ENCODE measurements around the gene ZNF385A. TPM values are rescaled to one million over a fixed set of nuclear protein-coding genes. Genes with fewer than 3 reads are reported as not detected.
"Not testable (repeated sequence)": the region's sequence is repeated elsewhere in the genome, so short reads cannot be mapped to it uniquely, and the experiment has no call there.

The ZNF385A gene
- total RNA-seq, 2 experiments from 2014 or later, result 0.38 to 1.2 TPM

DNA sequence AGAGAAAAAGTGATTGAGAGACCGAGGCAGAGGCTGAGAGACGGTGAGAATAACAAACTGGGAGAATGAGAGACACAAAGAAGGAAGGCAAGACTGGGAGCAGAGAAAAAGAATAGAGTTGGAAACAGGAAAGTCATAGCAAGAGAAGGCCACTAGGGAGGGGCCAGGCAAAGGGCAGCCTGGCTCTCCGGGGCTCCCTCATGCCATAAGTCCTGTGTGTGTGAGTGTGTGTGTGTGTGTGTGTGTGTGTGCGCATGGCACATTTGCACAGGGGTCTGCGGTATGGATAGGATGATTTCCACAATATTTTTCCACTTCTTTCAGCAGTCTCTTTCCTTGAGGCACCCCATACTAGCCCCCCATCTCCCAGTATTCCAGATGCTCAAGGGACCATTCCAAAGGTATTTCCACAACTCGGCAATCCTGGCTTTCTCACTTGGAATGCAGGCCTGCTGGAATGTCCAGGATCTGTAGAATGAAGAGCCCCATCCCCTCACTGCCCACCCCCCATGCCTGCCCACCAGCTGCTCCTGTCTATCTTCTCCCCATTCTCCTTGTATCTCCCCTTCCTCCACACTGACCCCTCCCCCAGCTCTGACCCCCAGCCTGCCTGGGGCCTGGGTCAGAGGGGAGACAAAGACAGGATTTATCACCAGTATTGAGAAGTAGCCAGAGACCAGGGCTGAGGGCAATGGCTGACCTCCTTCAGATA is 29.3 kb downstream of the ZNF385A start:
- Mint-ChIP-seq H3K4me1 (peaks cover 13% of the 10 kb centered on the region), H3K27ac (no peak overlapping the region), H3K36me3 (ENCODE audit: low read depth) (peaks cover 23% of the 10 kb centered on the region), H3K4me3 (no peak overlapping the region), H3K27me3 (no peaks in the 10 kb centered on the region), H3K9me3 (no peaks in the 10 kb centered on the region)
- POLR2A ChIA-PET, result interaction anchor here (4.7 kb wide), 1 partner anchor 75 kb away, joined by 63 read pairs; the partner anchor contains the start of genes CBX5 and HNRNPA1
- CTCF ChIA-PET, result interaction anchor here (5.3 kb wide), 1 partner anchor 19 kb away, joined by 40 read pairs; no protein-coding TSS in a partner anchor
- no peak for DNase-seq

DNA sequence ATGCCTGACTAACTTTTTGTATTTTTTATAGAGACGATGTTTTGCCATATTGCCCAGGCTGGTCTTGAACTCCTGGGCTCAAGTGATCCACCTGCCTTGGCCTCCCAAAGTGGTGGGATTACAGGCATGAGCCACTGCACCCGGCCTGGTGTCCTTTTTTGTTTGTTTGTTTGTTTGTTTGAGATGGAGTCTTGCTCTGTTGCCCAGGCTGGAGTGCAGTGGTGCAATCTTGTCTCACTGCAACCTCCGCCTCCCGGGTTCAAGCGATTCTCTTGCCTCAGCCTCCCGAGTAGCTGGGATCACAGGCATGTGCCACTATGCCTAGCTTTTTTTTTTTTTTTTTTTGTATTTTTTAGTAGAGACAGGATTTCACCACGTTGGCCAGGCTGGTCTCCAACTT is 30.3 kb downstream of the ZNF385A start:
- POLR2A ChIA-PET, result interaction anchor here (0.7 kb wide), 1 partner anchor 49 kb away, joined by 3 read pairs; no protein-coding TSS in a partner anchor
- H3K27ac Mint-ChIP-seq, result not testable (repeated sequence)
- H3K36me3 Mint-ChIP-seq (ENCODE audit: low read depth), result peaks cover 31% of the 10 kb centered on the region

DNA sequence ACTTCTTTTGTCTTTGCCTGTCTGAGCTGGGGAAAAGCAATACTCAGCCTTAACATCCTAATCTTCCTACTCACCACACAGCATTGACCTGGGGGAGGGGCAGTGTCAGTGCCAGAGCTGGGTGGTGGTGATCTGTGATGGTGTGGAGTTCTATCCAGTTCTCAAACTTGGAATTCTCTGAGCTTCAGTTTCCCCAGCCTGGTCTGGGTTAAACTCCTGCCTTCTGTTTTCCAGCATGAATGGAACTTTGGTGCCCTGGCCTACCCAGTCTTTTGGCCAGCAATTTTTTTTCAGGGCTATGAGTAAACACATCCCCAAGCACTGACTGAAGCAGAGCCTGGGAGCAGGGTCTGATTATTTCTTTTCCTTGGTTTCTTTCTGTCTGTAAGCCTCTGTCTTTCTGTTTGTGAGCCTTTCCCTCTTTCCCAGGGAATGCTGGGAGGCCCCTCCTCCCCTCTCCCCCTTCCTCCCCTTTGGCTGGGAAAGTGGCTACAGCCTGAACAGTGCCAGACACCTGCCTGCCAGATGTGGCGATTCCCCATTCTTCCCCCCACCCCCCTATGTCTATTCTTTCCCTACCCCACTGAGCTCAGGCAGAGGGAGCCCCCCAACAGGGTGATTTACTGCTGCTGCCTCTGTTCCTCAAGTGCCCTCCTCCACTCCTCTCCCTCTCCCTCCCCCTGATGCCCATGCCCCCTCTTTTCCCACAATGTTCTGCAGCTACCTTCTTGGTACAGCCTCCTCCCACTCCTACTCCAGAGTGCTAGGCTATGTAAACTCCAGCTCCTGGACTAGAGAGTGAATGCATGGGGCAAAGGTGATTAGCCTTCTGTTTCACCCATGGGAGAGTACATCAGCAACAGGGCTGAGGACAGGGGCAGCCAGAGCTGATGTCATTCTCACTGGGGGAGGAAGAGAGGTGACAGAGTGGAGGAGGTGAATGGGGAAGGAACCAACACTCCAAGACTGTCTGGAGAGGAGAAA is 31.4 kb downstream of the ZNF385A start:
- H3K9me3 Mint-ChIP-seq, result no peaks in the 10 kb centered on the region
- no peak overlapping the region for H3K4me3 Mint-ChIP-seq
- H3K27ac Mint-ChIP-seq, result no peak overlapping the region
- peaks cover 13% of the 10 kb centered on the region for H3K4me1 Mint-ChIP-seq
- H3K36me3 Mint-ChIP-seq (ENCODE audit: low read depth), result peaks cover 31% of the 10 kb centered on the region
- H3K27me3 Mint-ChIP-seq, result no peaks in the 10 kb centered on the region
- ChIA-PET POLR2A (interaction anchor here (1.1 to 1.8 kb wide), 3 partner anchors 9 to 72 kb away, joined by 4 to 5 read pairs (median 5); partner anchors contain the start of genes CBX5 and HNRNPA1), CTCF (interaction anchor here (0.6 to 1.7 kb wide), 7 partner anchors 15 to 29 kb away, joined by 3 to 6 read pairs (median 3); partner anchors contain the start of gene COPZ1)
- no peak for DNase-seq

More for the DNA sequence above, 30.3 kb downstream of the ZNF385A start:
- DNase-seq, H3K27me3 Mint-ChIP-seq, H3K9me3 Mint-ChIP-seq, H3K4me3 Mint-ChIP-seq: not testable (repeated sequence)
- peaks cover 13% of the 10 kb centered on the region for H3K4me1 Mint-ChIP-seq
- CTCF ChIA-PET, result interaction anchor here (1.0 kb wide), 1 partner anchor 30 kb away, joined by 3 read pairs; no protein-coding TSS in a partner anchor

GRCh38 chr12:54352022-54352531 is 32.5 kb downstream of the ZNF385A start:
- ChIA-PET POLR2A (interaction anchor here (0.7 to 1.8 kb wide), 4 partner anchors 16 to 71 kb away, joined by 3 to 5 read pairs (median 4); partner anchors contain the start of genes CBX5, COPZ1 and HNRNPA1), CTCF (interaction anchor here (1.4 to 1.7 kb wide), 2 partner anchors 15 to 28 kb away, joined by 6 read pairs; no protein-coding TSS in a partner anchor)
- Mint-ChIP-seq H3K4me1 (peaks cover 13% of the 10 kb centered on the region), H3K4me3 (no peak overlapping the region), H3K36me3 (ENCODE audit: low read depth) (peaks cover 40% of the 10 kb centered on the region), H3K27ac (no peak overlapping the region), H3K27me3 (no peaks in the 10 kb centered on the region), H3K9me3 (no peaks in the 10 kb centered on the region)
- no peak for DNase-seq

GRCh38 chr12:54351341-54351740 is 33.2 kb downstream of the ZNF385A start:
- Mint-ChIP-seq H3K4me3 (no peak overlapping the region), H3K27me3 (no peaks in the 10 kb centered on the region), H3K4me1 (peaks cover 13% of the 10 kb centered on the region), H3K27ac (no peak overlapping the region), H3K9me3 (no peaks in the 10 kb centered on the region), H3K36me3 (ENCODE audit: low read depth) (peaks cover 46% of the 10 kb centered on the region)
- ChIA-PET POLR2A (interaction anchor here (1.5 kb wide), 2 partner anchors 27 to 71 kb away, joined by 4 to 5 read pairs; partner anchors contain the start of genes CBX5, COPZ1 and HNRNPA1), CTCF (interaction anchor here (1.1 kb wide), 1 partner anchor 26 kb away, joined by 3 read pairs; the partner anchor contains the start of gene COPZ1)
- DNase-seq, result no peak

- POLR2A ChIA-PET, result no interaction called here
- H3K4me1 Mint-ChIP-seq, result peaks cover 13% of the 10 kb centered on the region
- no peak overlapping the region for H3K27ac Mint-ChIP-seq
- peaks cover 49% of the 10 kb centered on the region for H3K36me3 Mint-ChIP-seq (ENCODE audit: low read depth)
- CTCF ChIA-PET, result interaction anchor here (1.1 to 1.3 kb wide), 2 partner anchors 13 to 26 kb away, joined by 3 to 4 read pairs; partner anchors contain the start of gene COPZ1
- no peaks in the 10 kb centered on the region for H3K9me3 Mint-ChIP-seq
- no peak for DNase-seq
- no peak overlapping the region for H3K4me3 Mint-ChIP-seq
- no peaks in the 10 kb centered on the region for H3K27me3 Mint-ChIP-seq
Observed at GRCh38 chr12:54350743-54351142, 33.8 kb downstream of the ZNF385A start.

GRCh38 chr12:54349679-54350078 is 34.9 kb downstream of the ZNF385A start:
- H3K36me3 Mint-ChIP-seq (ENCODE audit: low read depth), result peaks cover 57% of the 10 kb centered on the region

GRCh38 chr12:54349036-54349435 is 35.5 kb downstream of the ZNF385A start:
- no peaks in the 10 kb centered on the region for H3K9me3 Mint-ChIP-seq
- ChIA-PET CTCF (no interaction called here), POLR2A (interaction anchor here (1.2 kb wide), 1 partner anchor 10 kb away, joined by 3 read pairs; no protein-coding TSS in a partner anchor)
- no peak for DNase-seq
- peaks cover 59% of the 10 kb centered on the region for H3K36me3 Mint-ChIP-seq (ENCODE audit: low read depth)
- no peak overlapping the region for H3K4me3 Mint-ChIP-seq
- peaks cover 13% of the 10 kb centered on the region for H3K4me1 Mint-ChIP-seq
- no peaks in the 10 kb centered on the region for H3K27me3 Mint-ChIP-seq
- no peak overlapping the region for H3K27ac Mint-ChIP-seq

More at GRCh38 chr12:54349679-54350078, 34.9 kb downstream of the ZNF385A start:
- DNase-seq, result no peak
- Mint-ChIP-seq H3K27ac (no peak overlapping the region), H3K27me3 (no peaks in the 10 kb centered on the region), H3K4me3 (no peak overlapping the region), H3K4me1 (peaks cover 13% of the 10 kb centered on the region), H3K9me3 (no peaks in the 10 kb centered on the region)
- POLR2A ChIA-PET, result no interaction called here
- CTCF ChIA-PET, result interaction anchor here (1.0 to 1.3 kb wide), 2 partner anchors 12 to 21 kb away, joined by 3 to 4 read pairs; no protein-coding TSS in a partner anchor

DNA sequence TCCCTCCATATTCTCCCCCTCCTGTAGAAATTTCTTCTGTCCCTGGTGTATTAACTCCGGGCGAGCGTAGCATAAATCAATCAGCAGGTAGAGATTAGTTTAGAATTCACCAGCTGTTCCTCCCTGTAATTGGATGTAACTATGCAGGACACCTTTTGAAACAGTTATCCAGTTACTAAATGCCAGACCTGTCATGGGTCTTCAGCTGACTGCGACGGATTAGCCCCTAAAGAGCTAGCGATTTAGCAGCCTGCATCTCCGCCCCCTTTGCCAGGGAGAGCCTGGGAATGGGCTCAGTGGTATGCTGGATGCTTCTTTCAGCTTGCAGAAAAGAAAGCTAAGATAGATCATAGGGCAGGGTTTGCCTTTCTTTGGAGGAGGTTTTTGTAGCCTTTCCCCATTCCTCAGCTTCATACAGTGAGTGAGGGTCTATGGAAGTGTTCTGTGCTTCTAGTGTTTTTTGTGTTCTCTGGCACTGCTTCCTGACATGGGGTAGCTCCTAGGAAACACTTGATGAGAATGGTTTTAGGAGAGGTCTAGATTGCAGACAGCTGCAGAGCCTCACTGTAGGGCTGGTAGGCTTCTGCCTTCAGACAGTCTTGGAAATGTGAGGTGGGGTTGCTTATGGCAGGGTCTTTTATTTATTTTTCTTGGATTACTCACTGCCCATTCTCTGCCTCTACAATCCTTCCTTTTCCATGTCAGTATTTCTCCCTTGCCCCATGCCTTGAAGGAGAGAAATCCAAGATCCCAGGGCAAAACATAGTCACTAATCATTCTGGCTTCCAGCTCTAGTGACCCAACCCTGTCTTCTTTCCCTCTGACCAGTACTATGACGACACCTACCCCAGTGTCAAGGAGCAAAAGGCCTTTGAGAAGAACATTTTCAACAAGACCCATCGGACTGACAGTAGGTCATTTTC is 42.9 kb downstream of the ZNF385A start:
- CTCF ChIA-PET, result interaction anchor here (0.8 to 1.8 kb wide), 3 partner anchors 17 to 29 kb away, joined by 3 to 6 read pairs (median 5); partner anchors contain the start of gene COPZ1
- Mint-ChIP-seq H3K27me3 (no peaks in the 10 kb centered on the region), H3K4me1 (no peaks in the 10 kb centered on the region), H3K4me3 (no peak overlapping the region), H3K27ac (no peak overlapping the region), H3K9me3 (no peaks in the 10 kb centered on the region), H3K36me3 (ENCODE audit: low read depth) (peaks cover 48% of the 10 kb centered on the region)
- no peak for DNase-seq
- POLR2A ChIA-PET, result interaction anchor here (1.0 to 1.4 kb wide), 2 partner anchors 8 to 16 kb away, joined by 3 read pairs; no protein-coding TSS in a partner anchor

- Mint-ChIP-seq H3K36me3 (ENCODE audit: low read depth) (peaks cover 46% of the 10 kb centered on the region), H3K27me3 (no peaks in the 10 kb centered on the region), H3K27ac (no peak overlapping the region), H3K4me3 (no peak overlapping the region), H3K9me3 (no peaks in the 10 kb centered on the region), H3K4me1 (peaks cover 1% of the 10 kb centered on the region)
- DNase-seq, result no peak
- POLR2A ChIA-PET, result no interaction called here
- CTCF ChIA-PET, result interaction anchor here (0.8 to 1.8 kb wide), 3 partner anchors 16 to 30 kb away, joined by 3 to 6 read pairs (median 5); partner anchors contain the start of gene COPZ1
Observed at GRCh38 chr12:54340846-54341245, 43.7 kb downstream of the ZNF385A start.

- H3K4me3 Mint-ChIP-seq, result no peak overlapping the region
- ChIA-PET CTCF (interaction anchor here (0.7 to 7.0 kb wide), 3 partner anchors 12 to 156 kb away, joined by 3 to 105 read pairs (median 43); partner anchors contain the start of gene COPZ1), POLR2A (no interaction called here)
- DNase-seq, result no peak
- H3K9me3 Mint-ChIP-seq, result no peaks in the 10 kb centered on the region
- H3K27ac Mint-ChIP-seq, result no peak overlapping the region
- H3K36me3 Mint-ChIP-seq (ENCODE audit: low read depth), result peaks cover 34% of the 10 kb centered on the region
- peaks cover 3% of the 10 kb centered on the region for H3K4me1 Mint-ChIP-seq
- no peaks in the 10 kb centered on the region for H3K27me3 Mint-ChIP-seq
Observed at GRCh38 chr12:54338698-54339296, 45.7 kb downstream of the ZNF385A start.

All from activated CD4-positive, alpha-beta memory T cell treated with anti-CD3 and anti-CD28 coated beads, Interleukin-2, amount 10 ng/mL, durations not matched to agents 7 days and 5 days (primary cell).